Osteocyte (in vitro differentiated cells): Measurements from ENCODE around the gene CACNA1C. TPM values are rescaled to one million over a fixed set of nuclear protein-coding genes. Genes with fewer than 3 reads are reported as not detected.

Experiments
- DNase-seq: peaks from one replicate; pipeline ENCODE4 v3.0.0; 2021; ENCODE audit warnings: mixed read lengths; ENCODE audit not compliant: unreplicated experiment; ENCODE audit errors: extremely low spot score
- H3K27ac Mint-ChIP-seq: one replicate; pipeline ENCODE4 v1.8.0; 2021; ENCODE audit warnings: mild to moderate bottlenecking, mixed read lengths; ENCODE audit not compliant: unreplicated experiment
- H3K27me3 Mint-ChIP-seq: one replicate; pipeline ENCODE4 v1.8.0; 2021; ENCODE audit warnings: mixed read lengths; ENCODE audit not compliant: unreplicated experiment
- H3K36me3 Mint-ChIP-seq: one replicate; pipeline ENCODE4 v1.8.0; 2021; ENCODE audit warnings: mixed read lengths; ENCODE audit not compliant: unreplicated experiment
- H3K4me1 Mint-ChIP-seq: one replicate; pipeline ENCODE4 v1.8.0; 2021; ENCODE audit warnings: mixed read lengths; ENCODE audit not compliant: unreplicated experiment
- H3K4me3 Mint-ChIP-seq: one replicate; pipeline ENCODE4 v1.8.0; 2021; ENCODE audit warnings: mild to moderate bottlenecking, moderate library complexity, mixed read lengths; ENCODE audit not compliant: unreplicated experiment
- H3K9me3 Mint-ChIP-seq: one replicate; pipeline ENCODE4 v1.8.0; 2021; ENCODE audit warnings: mixed read lengths; ENCODE audit not compliant: unreplicated experiment
- CTCF ChIP-seq: fragments of 200-600 bp; sonication (generic); IDR thresholded peaks from 2 replicates; pipeline ENCODE4 v1.5.0; 2021; ENCODE audit warnings: antibody characterized with exemption, mild to moderate bottlenecking, moderate library complexity
- total RNA-seq: library from RNA; stranded (reverse); gene quantifications from 2 replicates; pipeline ENCODE4 v1.2.1, GENCODE V29; 2021

CACNA1C gene
- total RNA-seq, 1 donor from 2014 or later, result 67.4 TPM

- DNase-seq, result no peak
- no peaks in the 10 kb centered on the region for H3K36me3 Mint-ChIP-seq
- no peaks in the 10 kb centered on the region for H3K9me3 Mint-ChIP-seq
- H3K27ac Mint-ChIP-seq, result peak overlapping the region; percentile 67
- H3K4me1 Mint-ChIP-seq, result peaks cover 55% of the 10 kb centered on the region
- no peak for TF ChIP-seq CTCF
- no peak overlapping the region for H3K4me3 Mint-ChIP-seq
- H3K27me3 Mint-ChIP-seq, result no peaks in the 10 kb centered on the region
Measured at GRCh38 chr12:2348482-2348852, 295.7 kb downstream of the CACNA1C start.

GRCh38 chr12:2351161-2351560 is 298.4 kb downstream of the CACNA1C start:
- H3K4me3 Mint-ChIP-seq, result no peak overlapping the region
- no peak overlapping the region for H3K27ac Mint-ChIP-seq
- peaks cover 33% of the 10 kb centered on the region for H3K4me1 Mint-ChIP-seq
- H3K36me3 Mint-ChIP-seq, result no peaks in the 10 kb centered on the region
- DNase-seq, result no peak
- no peaks in the 10 kb centered on the region for H3K27me3 Mint-ChIP-seq
- no peaks in the 10 kb centered on the region for H3K9me3 Mint-ChIP-seq
- no peak for TF ChIP-seq CTCF

- Mint-ChIP-seq H3K27ac (no peak overlapping the region), H3K4me3 (no peak overlapping the region), H3K9me3 (no peaks in the 10 kb centered on the region), H3K4me1 (peaks cover 31% of the 10 kb centered on the region), H3K36me3 (no peaks in the 10 kb centered on the region), H3K27me3 (no peaks in the 10 kb centered on the region)
- DNase-seq, result no peak
- no peak for TF ChIP-seq CTCF
Measured at GRCh38 chr12:2352203-2352602, 299.4 kb downstream of the CACNA1C start.

- TF ChIP-seq CTCF, result no peak
- no peak for DNase-seq
- Mint-ChIP-seq H3K9me3 (no peaks in the 10 kb centered on the region), H3K27me3 (no peaks in the 10 kb centered on the region), H3K36me3 (no peaks in the 10 kb centered on the region), H3K27ac (no peak overlapping the region), H3K4me3 (no peak overlapping the region), H3K4me1 (peaks cover 35% of the 10 kb centered on the region)
Measured at GRCh38 chr12:2353281-2353680, 300.5 kb downstream of the CACNA1C start.

- Mint-ChIP-seq H3K27ac (peak overlapping the region; percentile 5), H3K36me3 (no peaks in the 10 kb centered on the region), H3K4me1 (peaks cover 35% of the 10 kb centered on the region), H3K9me3 (no peaks in the 10 kb centered on the region), H3K4me3 (no peak overlapping the region), H3K27me3 (no peaks in the 10 kb centered on the region)
- DNase-seq, result no peak
- TF ChIP-seq CTCF, result no peak
Measured at GRCh38 chr12:2353691-2354090, 300.9 kb downstream of the CACNA1C start.
